ENCODE results near the gene TSPAN5.

GRCh38 chr4:98625399-98625798 lies 33.0 kb downstream of the TSPAN5 start:
- TF ChIP-seq CTCF (conservative IDR thresholded peaks at IDR 0.05; ENCODE audit: low read length) (no peak), EZH2phosphoT487 (IDR thresholded peaks at IDR 0.05; ENCODE audit: borderline replicate concordance) (no peak)
